GM18526 (cell line): ENCODE data around the gene CDH5.

Experiments used
- POLR2A ChIP-seq: IDR thresholded peaks from 3 replicates; pipeline ENCODE4 v1.6.1; 2011; ENCODE audit not compliant: insufficient read length; ENCODE audit errors: extremely low read depth

The CDH5 gene

DNA sequence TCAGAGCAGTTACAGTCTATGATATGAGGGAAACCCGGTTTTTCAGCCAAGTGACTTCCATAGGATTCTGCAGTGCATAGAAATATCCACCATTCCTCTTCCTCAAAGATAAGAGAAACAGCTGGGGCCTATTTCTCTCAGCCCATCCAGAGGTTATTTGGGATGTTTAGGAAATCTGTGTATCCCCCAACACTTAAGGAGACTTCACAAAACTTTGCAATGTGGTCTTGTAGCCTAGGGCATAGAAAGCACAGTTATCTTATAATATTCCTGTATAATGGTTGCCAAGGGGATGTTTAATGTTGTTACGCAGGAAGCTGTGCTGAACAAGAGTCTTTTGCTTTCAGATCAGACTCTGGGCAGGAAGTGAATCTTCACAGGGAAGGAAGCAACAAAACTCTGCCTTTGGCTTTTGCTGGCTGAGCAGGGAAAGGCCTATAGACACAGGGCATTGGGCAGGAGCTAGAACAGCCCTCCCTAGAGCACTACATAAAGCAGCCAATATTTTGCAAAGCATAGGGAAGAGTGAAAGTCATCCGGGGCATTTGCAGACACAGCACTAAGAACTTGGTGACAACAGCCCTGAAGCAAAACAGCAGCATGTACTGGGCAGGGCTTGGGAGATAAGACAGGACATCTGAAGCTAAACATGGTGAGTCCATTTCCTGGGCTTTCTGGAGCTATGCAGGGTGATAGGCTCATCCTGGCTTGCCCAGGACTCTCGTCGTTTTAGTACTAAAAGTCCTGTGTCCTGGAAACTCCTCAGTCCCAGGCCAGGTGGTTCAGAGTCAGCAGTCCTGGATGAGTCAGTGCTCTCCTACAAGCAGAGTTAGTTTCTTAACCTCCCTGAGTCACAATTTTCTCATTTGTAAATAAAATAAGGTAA lies 41.9 kb downstream of the CDH5 start:
- no peak for TF ChIP-seq POLR2A

GRCh38 chr16:66409156-66409555 lies 42.7 kb downstream of the CDH5 start:
- no peak for TF ChIP-seq POLR2A

DNA sequence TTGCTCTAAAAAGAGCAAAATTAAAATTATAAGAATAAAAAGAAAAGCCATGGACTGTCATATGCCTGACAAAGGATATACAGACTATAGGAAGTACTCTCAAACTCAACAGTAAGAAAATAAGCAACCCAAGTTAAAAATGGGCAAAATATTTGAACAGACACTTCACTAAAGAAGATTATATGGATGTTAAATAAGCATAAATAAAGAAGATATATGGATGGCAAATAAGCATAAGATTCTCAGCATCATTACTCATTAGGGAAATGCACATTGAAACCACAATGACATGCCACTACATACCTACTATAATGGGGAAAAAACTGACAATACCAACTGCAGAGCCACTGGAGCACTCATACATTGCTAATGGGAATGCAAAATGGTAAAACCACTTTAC lies 45.7 kb downstream of the CDH5 start:
- no peak for TF ChIP-seq POLR2A

- TF ChIP-seq POLR2A, result no peak
These were observed 48.4 kb downstream of the CDH5 start for GRCh38 chr16:66414891-66415290.

DNA sequence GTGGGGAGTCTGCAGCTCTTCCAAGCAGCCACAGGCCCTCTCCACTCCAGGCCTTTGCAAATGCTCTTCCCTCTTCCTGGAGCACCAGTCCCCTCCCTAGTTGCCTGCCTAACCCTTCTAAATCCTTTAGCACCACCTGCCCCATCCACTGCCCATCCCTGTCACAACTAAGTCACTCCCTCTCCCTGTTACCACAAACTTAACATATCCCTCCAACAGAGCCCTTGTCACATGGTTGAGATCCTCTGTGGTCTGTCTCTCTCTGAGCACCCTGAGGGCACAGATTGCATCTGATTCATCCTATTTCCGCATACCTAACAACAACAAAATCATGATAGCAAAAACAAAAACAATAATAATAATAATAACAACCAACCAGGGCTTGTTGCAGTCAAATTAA lies 49.6 kb downstream of the CDH5 start:
- TF ChIP-seq POLR2A, result no peak

DNA sequence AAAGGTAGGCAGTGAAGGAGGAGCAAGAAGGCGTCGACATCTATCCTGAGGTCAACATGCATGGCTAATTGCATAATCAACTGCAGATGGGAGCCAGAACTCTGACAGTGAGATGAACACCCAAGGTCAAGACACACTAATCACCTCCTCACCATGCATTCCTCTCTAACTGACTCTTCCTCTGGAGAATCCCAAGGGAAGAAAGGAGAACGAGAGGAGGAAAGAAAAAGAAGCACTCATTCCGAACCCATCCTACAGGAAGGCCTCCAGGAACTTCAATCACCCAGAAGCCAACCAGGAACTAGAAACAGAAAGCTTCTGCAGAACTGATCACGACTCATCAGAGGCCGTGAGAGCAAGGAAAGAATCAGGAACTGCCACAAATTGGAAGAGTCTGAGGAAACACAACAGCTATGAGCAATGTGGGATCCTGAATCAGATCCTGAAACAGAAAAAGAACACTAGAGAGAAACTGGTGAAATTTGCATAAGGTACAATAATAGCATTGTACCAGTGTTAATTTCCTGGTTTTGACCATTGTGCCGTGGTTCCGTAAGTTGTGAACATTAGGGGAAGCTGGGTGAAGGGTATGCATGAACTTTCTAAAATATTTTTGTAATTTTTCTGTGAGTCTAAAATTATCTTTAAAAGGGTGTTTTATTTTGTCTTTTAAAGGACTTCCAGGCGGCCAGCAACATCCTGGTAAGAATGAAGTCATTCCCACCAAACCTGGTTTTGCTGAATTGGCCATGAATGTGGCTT lies 50.6 kb downstream of the CDH5 start:
- TF ChIP-seq POLR2A, result no peak

GRCh38 chr16:66418165-66418962 lies 51.9 kb downstream of the CDH5 start:
- TF ChIP-seq POLR2A, result no peak

- no peak for TF ChIP-seq POLR2A
These were observed 53.0 kb downstream of the CDH5 start for GRCh38 chr16:66419527-66419926.

DNA sequence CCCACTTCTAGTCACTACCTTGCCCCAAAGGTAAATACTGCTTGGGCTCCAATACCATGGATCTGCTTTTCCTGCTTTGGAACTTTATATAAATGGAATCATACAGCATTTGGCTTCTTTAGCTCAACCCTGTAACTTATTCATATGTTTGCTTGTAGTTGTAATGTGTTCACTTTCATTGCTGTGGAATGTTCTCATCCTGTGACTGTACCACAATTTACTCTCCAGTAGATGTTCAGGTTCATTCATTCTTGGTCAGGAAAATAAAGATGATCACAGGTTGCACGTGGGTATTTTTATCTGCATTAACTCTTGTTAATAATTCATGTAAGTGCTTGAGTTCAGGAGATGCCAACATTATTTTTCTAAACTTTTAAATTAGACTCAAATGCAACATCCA lies 53.9 kb downstream of the CDH5 start:
- TF ChIP-seq POLR2A, result no peak

GRCh38 chr16:66421891-66422290 lies 55.4 kb downstream of the CDH5 start:
- TF ChIP-seq POLR2A, result no peak

- TF ChIP-seq POLR2A, result no peak
These were observed 55.9 kb downstream of the CDH5 start for GRCh38 chr16:66422366-66422765.

GRCh38 chr16:66423177-66423576 lies 56.7 kb downstream of the CDH5 start:
- no peak for TF ChIP-seq POLR2A

DNA sequence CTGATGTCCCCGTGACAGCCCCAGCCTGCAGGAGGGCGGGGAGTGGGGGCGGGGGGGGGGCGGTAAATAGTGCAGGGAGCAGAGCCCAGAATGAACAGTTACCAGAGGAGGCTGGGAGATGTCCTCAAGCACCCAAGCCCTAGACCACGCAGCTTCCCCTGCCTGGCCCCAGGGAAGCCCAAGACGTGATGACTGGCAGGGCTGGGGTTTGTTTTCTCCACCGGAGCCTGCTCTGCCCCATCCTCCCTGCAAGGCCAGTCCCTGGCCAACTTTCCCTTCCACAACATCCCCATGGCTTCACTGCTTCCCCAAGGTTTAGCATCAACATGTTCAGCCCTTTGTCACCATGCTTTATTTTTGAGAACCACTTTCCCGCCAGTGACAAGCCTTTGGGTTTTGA lies 59.2 kb downstream of the CDH5 start:
- TF ChIP-seq POLR2A, result no peak

DNA sequence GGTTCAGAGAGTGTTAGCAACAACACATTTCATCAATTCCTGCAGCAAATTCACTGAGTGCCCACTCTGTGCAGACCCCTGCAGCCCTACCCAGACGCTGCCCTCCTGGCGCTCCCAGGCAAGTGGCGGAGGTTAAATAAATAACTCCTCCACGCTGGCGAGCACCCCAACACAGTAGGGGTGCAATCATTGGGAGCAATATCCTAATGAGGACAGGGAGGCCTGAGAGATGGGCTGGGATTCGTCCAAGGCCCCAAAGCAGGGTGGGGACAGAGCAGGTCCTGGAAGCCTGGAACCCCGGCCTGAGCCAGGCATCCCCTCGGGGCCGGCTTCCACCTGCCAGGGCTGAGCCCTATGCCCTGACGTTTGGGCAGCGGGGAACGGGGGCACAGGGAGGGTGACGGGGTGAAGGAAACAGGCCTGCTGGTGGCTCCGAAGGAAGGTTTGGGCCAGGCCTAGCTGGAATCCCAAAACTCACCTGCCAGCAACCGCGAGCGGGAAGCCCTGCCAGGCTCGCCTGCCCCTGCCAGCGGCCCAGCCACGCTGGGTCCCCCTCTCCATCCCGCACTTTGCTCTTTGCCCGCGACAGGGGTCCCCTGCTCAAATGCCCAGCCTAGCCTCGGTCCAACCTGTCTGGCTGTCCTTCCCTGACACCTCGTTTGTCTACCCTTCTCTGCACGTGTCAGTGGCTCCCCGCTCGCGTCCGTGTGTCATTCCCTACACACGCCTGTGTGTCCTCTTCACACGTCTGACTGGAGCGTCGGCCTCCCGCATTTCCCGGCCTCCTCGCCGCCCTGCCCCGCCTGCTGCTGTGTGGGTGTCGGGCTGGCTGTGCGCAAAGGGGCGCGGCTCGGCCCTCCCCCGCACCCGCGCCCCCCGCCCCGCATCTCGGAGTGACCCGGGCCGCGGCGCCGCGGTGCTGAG lies 59.9 kb downstream of the CDH5 start:
- TF ChIP-seq POLR2A, result no peak
